Epithelial cell of esophagus (primary cell): ENCODE measurements around the gene HAX1.
A peak's percentile ranks its signal among the peaks of the same experiment; 100 is the strongest.
"Not testable (repeated sequence)": the region's sequence is repeated elsewhere in the genome, so short reads cannot be mapped to it uniquely, and the experiment has no call there.

Source experiments
- DNase-seq: peaks from one replicate; pipeline ENCODE4 v3.0.0; 2010; ENCODE audit warnings: low read depth
- H3K4me3 ChIP-seq: 2 replicates; pipeline ENCODE4 v1.5.1; 2011; ENCODE audit warnings: mild to moderate bottlenecking, low read length, control low read depth
- CTCF ChIP-seq: IDR thresholded peaks from 2 replicates; pipeline ENCODE4 v1.5.1; 2011; ENCODE audit warnings: low read depth, mild to moderate bottlenecking, low read length, control low read depth, inconsistent platforms; ENCODE audit not compliant: insufficient read depth; ENCODE audit errors: missing control alignments

Gene HAX1

GRCh38 chr1:154306151-154306550, 33.7 kb downstream of the HAX1 start:
- TF ChIP-seq CTCF = no peak
- DNase-seq = no peak

GRCh38 chr1:154307670-154308270, 35.3 kb downstream of the HAX1 start:
- not testable (repeated sequence) for H3K4me3 ChIP-seq, DNase-seq

More at GRCh38 chr1:154306151-154306550, 33.7 kb downstream of the HAX1 start:
- no peak overlapping the region for H3K4me3 ChIP-seq

GRCh38 chr1:154309136-154309535, 36.7 kb downstream of the HAX1 start:
- not testable (repeated sequence) for DNase-seq, H3K4me3 ChIP-seq

- DNase-seq = not testable (repeated sequence)
These were observed 40.0 kb downstream of the HAX1 start for GRCh38 chr1:154312229-154313065.

GRCh38 chr1:154313066-154313356, 40.6 kb downstream of the HAX1 start:
- H3K4me3 ChIP-seq = no peak overlapping the region
- TF ChIP-seq CTCF = no peak
- no peak for DNase-seq

More at GRCh38 chr1:154312229-154313065, 40.0 kb downstream of the HAX1 start:
- not testable (repeated sequence) for H3K4me3 ChIP-seq

- H3K4me3 ChIP-seq = not testable (repeated sequence)
These were observed 41.8 kb downstream of the HAX1 start for GRCh38 chr1:154314226-154314625.

GRCh38 chr1:154316704-154317103, 44.3 kb downstream of the HAX1 start:
- no peak for TF ChIP-seq CTCF
- no peak overlapping the region for H3K4me3 ChIP-seq

More at GRCh38 chr1:154314226-154314625, 41.8 kb downstream of the HAX1 start:
- not testable (repeated sequence) for DNase-seq

GRCh38 chr1:154318386-154318785, 46.0 kb downstream of the HAX1 start:
- no peak overlapping the region for H3K4me3 ChIP-seq
- no peak for TF ChIP-seq CTCF

More at GRCh38 chr1:154316704-154317103, 44.3 kb downstream of the HAX1 start:
- no peak for DNase-seq

GRCh38 chr1:154320882-154321608, 48.6 kb downstream of the HAX1 start, which contains the start of gene AQP10:
TSS of gene AQP10 (plus strand) at chr1:154321093. CDS start at chr1:154321156, 63 bp downstream.
- H3K4me3 ChIP-seq = no peak within 1 kb of the TSS
- peak; percentile 82 for DNase-seq
- TF ChIP-seq CTCF = peak; percentile 20

More at GRCh38 chr1:154318386-154318785, 46.0 kb downstream of the HAX1 start:
- DNase-seq = peak; percentile 29

- not testable (repeated sequence) for DNase-seq
These were observed 49.1 kb downstream of the HAX1 start for GRCh38 chr1:154321609-154321934.

More at GRCh38 chr1:154321609-154321934, 49.1 kb downstream of the HAX1 start:
- H3K4me3 ChIP-seq = not testable (repeated sequence)
